ENCODE results near the gene GJB5. TPM values are rescaled to one million over a fixed set of nuclear protein-coding genes. Genes with fewer than 3 reads are reported as not detected.

Gene GJB5
- total and polyA plus RNA-seq, 9 of the 15 experiments (the other 6 are each of a cell fraction or from before 2014, with no cell fraction given) = 0.04 TPM; not detected in 8

DNA sequence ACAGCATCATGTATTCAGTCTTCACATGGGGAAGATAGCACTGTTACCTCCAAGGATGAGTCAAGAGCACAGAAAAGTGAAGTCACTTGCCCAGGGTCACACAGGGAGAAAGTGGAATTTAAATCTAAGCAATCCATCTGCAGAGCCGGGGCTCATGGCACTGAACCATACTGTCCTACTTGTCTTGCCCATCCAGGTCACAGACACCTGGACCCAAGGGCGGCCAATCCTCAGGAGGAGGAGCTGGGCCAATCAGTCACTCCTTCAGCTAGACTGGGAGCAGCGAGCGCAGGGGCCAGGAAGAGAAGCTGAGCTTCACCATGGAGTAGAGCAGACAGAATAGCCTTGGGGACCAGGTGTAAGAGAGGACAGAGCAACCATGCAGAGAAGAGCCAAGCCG, 9.2 kb upstream of the GJB5 start:
- intact Hi-C loops (cut with micrococcal nuclease) = no loop called here
- no peaks in the 10 kb centered on the region for H3K9me3 ChIP-seq (replicated peaks; ENCODE audit: control insufficient read depth, insufficient read depth, low read depth, low read length)
- 0% methylated on average over 5 of the region's 5 CpGs for WGBS (ENCODE audit: insufficient coverage, low coverage, missing lambda C conversion rate)
- H3K4me1 ChIP-seq (replicated peaks in 1 of 2; ENCODE audit: control insufficient read depth in 2 of 2, insufficient read depth in 2 of 2, low read length in 2 of 2) = no peaks in the 10 kb centered on the region
- H2AFZ ChIP-seq (ENCODE audit: low read depth, low read length) = no peak overlapping the region
- FAIRE-seq = no peak
- TF ChIP-seq FOXJ3 (CRISPR knock-in tag; IDR thresholded peaks at IDR 0.05) (no peak), ZZZ3 (IDR thresholded peaks at IDR 0.05) (no peak), PBX2 (CRISPR knock-in tag; IDR thresholded peaks at IDR 0.05; ENCODE audit: low read depth) (no peak), PBX2 (tag; conservative IDR thresholded peaks at IDR 0.05; ENCODE audit: low read depth) (no peak), IRF1 (CRISPR knock-in tag; IDR thresholded peaks at IDR 0.05; ENCODE audit: borderline replicate concordance) (no peak), SREBF1 (IDR thresholded peaks at IDR 0.05; ENCODE audit: borderline replicate concordance, low read depth, low read length) (no peak), SRSF1 (IDR thresholded peaks at IDR 0.05; ENCODE audit: low read depth, low read length) (no peak)
- TF ChIP-seq, protein P1, sequence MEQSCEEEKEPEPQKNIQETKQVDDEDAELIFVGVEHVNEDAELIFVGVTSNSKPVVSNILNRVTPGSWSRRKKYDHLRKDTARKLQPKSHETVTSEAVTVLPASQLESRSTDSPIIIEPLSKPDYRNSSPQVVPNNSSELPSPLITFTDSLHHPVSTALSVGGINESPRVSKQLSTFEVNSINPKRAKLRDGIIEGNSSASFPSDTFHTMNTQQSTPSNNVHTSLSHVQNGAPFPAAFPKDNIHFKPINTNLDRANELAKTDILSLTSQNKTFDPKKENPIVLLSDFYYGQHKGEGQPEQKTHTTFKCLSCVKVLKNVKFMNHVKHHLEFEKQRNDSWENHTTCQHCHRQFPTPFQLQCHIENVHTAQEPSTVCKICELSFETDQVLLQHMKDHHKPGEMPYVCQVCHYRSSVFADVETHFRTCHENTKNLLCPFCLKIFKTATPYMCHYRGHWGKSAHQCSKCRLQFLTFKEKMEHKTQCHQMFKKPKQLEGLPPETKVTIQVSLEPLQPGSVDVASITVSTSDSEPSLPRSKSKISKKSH (CRISPR knock-in tag; IDR thresholded peaks at IDR 0.05) = no peak
- H3K36me3 ChIP-seq (ENCODE audit: control insufficient read depth, insufficient read depth, low read length) = no peaks in the 10 kb centered on the region
- H3K4me3 ChIP-seq = no peak overlapping the region
- no TSS peak for BruUV-seq (replicated peaks)
- H3K9ac ChIP-seq (ENCODE audit: insufficient read depth in 1 of 2, low read depth in 2 of 2, low read length in 2 of 2) = no peak overlapping the region
- ChIA-PET POLR2A (interaction anchor here (0.6 to 0.8 kb wide), 2 partner anchors 28 to 844 kb away, joined by 3 to 4 read pairs; no protein-coding TSS in a partner anchor), CTCF (ENCODE audit: low intra/inter-chr PET ratio) (interaction anchor here (0.6 kb wide), 1 partner anchor 1103 kb away, joined by 4 read pairs; no protein-coding TSS in a partner anchor)
- no peak for ATAC-seq
- H3K4me2 ChIP-seq (ENCODE audit: insufficient read depth, low read length) = no peak overlapping the region
- no peak for DNase-seq (ENCODE audit: extremely low read depth in 1 of 4, low spot score in 3 of 4)
- H4K20me1 ChIP-seq (replicated peaks; ENCODE audit: control insufficient read depth, insufficient read depth, low read length) = peaks cover 11% of the 10 kb centered on the region
- H3K79me2 ChIP-seq (ENCODE audit: control insufficient read depth, insufficient read depth, low read length) = no peaks in the 10 kb centered on the region
- H3K27me3 ChIP-seq (ENCODE audit: control insufficient read depth in 2 of 2, insufficient read depth in 2 of 2, low read length in 2 of 2) = peaks cover 6 to 27% of the 10 kb centered on the region in 2 experiments; a peak in 3 of 5 replicates
- in situ Hi-C loops (cut with MboI) = loop anchor here (10.0 kb wide), 1 partner anchor 1111 kb away; no protein-coding TSS in a partner anchor
- H3K9me1 ChIP-seq (ENCODE audit: control insufficient read depth, insufficient read depth, low read length) = no peaks in the 10 kb centered on the region
- no peak overlapping the region for H3K27ac ChIP-seq (ENCODE audit: extremely low read depth, low read depth, low read length)

All from K562 (cell line).